K562 (cell line): ENCODE data around the gene PID1. TPM values are rescaled to one million over a fixed set of nuclear protein-coding genes. Genes with fewer than 3 reads are reported as not detected.

Experiments used
- ATAC-seq: fragments of 200-7000 bp; cut with Tn5 transposase; 3 replicates; pipeline ENCODE4 v1.9.1; 2020; ENCODE audit warnings: moderate library complexity
- BruUV-seq: library from RNA; stranded (reverse); fragments of 400-500 nt; replicated peaks from 2 replicates; lab custom pipeline; 2021; lab: Mats Ljungman, UMichigan
- CTCF ChIA-PET: fragments of 300-600 bp; formaldehyde crosslinking; extraction: SDS; loops from one replicate; lab custom pipeline; 2021; ENCODE audit warnings: low intra/inter-chr PET ratio; lab: Yijun Ruan, JAX
- POLR2A ChIA-PET: fragments of 300-600, 350-650 bp; sonication (Branson Sonifier 250); formaldehyde crosslinking; extraction: SDS; loops from one replicate; lab custom pipeline; 2021; ENCODE audit warnings: antibody characterized with exemption, inconsistent platforms; lab: Yijun Ruan, JAX
- DNase-seq, 4 experiments: peaks; one replicate each; pipeline versions ENCODE4 v3.0.0 to v3.0.0-alpha.2; 2011 to 2018; ENCODE audit warnings: low spot score in 3 of 4, mixed read lengths in 3 of 4; ENCODE audit errors: extremely low read depth in 1 of 4
- FAIRE-seq: peaks from 2 replicates; lab custom pipeline; 2011; peaks lifted over from hg19 to GRCh38; lab: Jason Lieb, UNC
- H2AFZ ChIP-seq: 2 replicates; pipeline ENCODE4 v1.6.0; 2011; ENCODE audit warnings: low read depth, low read length, control low read depth, inconsistent platforms
- H3K27ac ChIP-seq: fragments of 200-600 bp; 3 replicates; pipeline ENCODE4 v1.8.0; 2011; ENCODE audit warnings: low read depth, mild to moderate bottlenecking, control low read depth, inconsistent platforms, low read length, moderate library complexity, mixed read lengths; ENCODE audit errors: extremely low read depth
- H3K27me3 ChIP-seq, 2 experiments: fragments of 300-600 bp in 1 of 2; 2 replicates in 1 of 2; 3 replicates in 1 of 2; pipeline versions ENCODE4 v1.6.0 to v1.8.0; 2011; ENCODE audit warnings: inconsistent platforms in 2 of 2, low read length in 2 of 2, mild to moderate bottlenecking in 1 of 2, mixed read lengths in 1 of 2, moderate library complexity in 1 of 2; ENCODE audit not compliant: control insufficient read depth in 2 of 2, insufficient read depth in 2 of 2
- H3K36me3 ChIP-seq: fragments of 300-600 bp; 3 replicates; pipeline ENCODE4 v1.8.0; 2011; ENCODE audit warnings: mild to moderate bottlenecking, low read length, inconsistent platforms; ENCODE audit not compliant: control insufficient read depth, insufficient read depth
- H3K4me1 ChIP-seq, 2 experiments: fragments of 200-600 bp in 1 of 2; replicated peaks in 1 of 2; 2 replicates in 1 of 2; 3 replicates in 1 of 2; pipeline versions ENCODE4 v1.5.1 to v1.8.0; 2011; ENCODE audit warnings: inconsistent platforms in 2 of 2, low read length in 2 of 2, mild to moderate bottlenecking in 1 of 2, mixed read lengths in 1 of 2, moderate library complexity in 1 of 2; ENCODE audit not compliant: control insufficient read depth in 2 of 2, insufficient read depth in 2 of 2
- H3K4me2 ChIP-seq: 2 replicates; pipeline ENCODE4 v1.6.1; 2011; ENCODE audit warnings: low read length, control low read depth, inconsistent platforms, mixed read lengths; ENCODE audit not compliant: insufficient read depth
- H3K4me3 ChIP-seq: fragments of 200-600 bp; sonication (generic), shearing (Covaris generic); 2 replicates; pipeline ENCODE4 v1.5.1; 2016; ENCODE audit warnings: control low read depth, inconsistent platforms
- H3K79me2 ChIP-seq: fragments of 200-600 bp; 3 replicates; pipeline ENCODE4 v1.8.0; 2011; ENCODE audit warnings: low read length, inconsistent platforms; ENCODE audit not compliant: control insufficient read depth, insufficient read depth
- H3K9ac ChIP-seq, 2 experiments: 2 replicates each; pipeline versions ENCODE4 v1.6.0 to v1.6.1; 2011; ENCODE audit warnings: low read depth in 2 of 2, low read length in 2 of 2, control low read depth in 1 of 2, inconsistent platforms in 1 of 2, mild to moderate bottlenecking in 1 of 2, mixed read lengths in 1 of 2; ENCODE audit not compliant: insufficient read depth in 1 of 2
- H3K9me1 ChIP-seq: one replicate; pipeline ENCODE4 v1.6.0; 2011; ENCODE audit warnings: inconsistent platforms, mild to moderate bottlenecking, low read length, moderate library complexity; ENCODE audit not compliant: control insufficient read depth, insufficient read depth
- H3K9me3 ChIP-seq: replicated peaks from 2 replicates; pipeline ENCODE4 v1.5.1; 2011; ENCODE audit warnings: low read depth, low read length, inconsistent platforms; ENCODE audit not compliant: control insufficient read depth, insufficient read depth
- H4K20me1 ChIP-seq: replicated peaks from 2 replicates; pipeline ENCODE4 v1.6.1; 2011; ENCODE audit warnings: low read length, inconsistent platforms, mixed read lengths; ENCODE audit not compliant: control insufficient read depth, insufficient read depth
- EHMT2 ChIP-seq: fragments of 450-650 bp; IDR thresholded peaks from 2 replicates; pipeline ENCODE4 v1.6.1; 2018; ENCODE audit warnings: antibody characterized with exemption
- HCFC1 ChIP-seq: IDR thresholded peaks from 2 replicates; pipeline ENCODE4 v1.6.1; 2012; ENCODE audit warnings: low read depth, low read length, improper control_type of control experiment
- ILF3 ChIP-seq: fragments of 450-650 bp; IDR thresholded peaks from 2 replicates; pipeline ENCODE4 v1.6.1; 2018; ENCODE audit warnings: antibody characterized with exemption, mild to moderate bottlenecking, moderate library complexity, borderline replicate concordance
- POLR2B ChIP-seq: fragments of 450-650 bp; IDR thresholded peaks from 2 replicates; pipeline ENCODE4 v1.6.1; 2018; ENCODE audit warnings: low read depth; ENCODE audit not compliant: partially characterized antibody
- SAFB2 ChIP-seq: fragments of 200-400 bp; formaldehyde crosslinking; IDR thresholded peaks from 2 replicates; pipeline ENCODE4 v1.6.1; 2018; ENCODE audit warnings: borderline replicate concordance, low read length, low read depth, moderate library complexity; ENCODE audit not compliant: severe bottlenecking
- SIX5 ChIP-seq, 2 experiments: IDR thresholded peaks; 2 replicates each; pipeline ENCODE4 v1.6.1; 2011; ENCODE audit warnings: low read length in 2 of 2, borderline replicate concordance in 1 of 2, low read depth in 1 of 2, mild to moderate bottlenecking in 1 of 2, moderate library complexity in 1 of 2; ENCODE audit not compliant: insufficient read depth in 1 of 2
- SMAD3 ChIP-seq: fragments of 450-650 bp; formaldehyde crosslinking; conservative IDR thresholded peaks from 2 replicates; pipeline ENCODE4 v1.4.0; 2020; ENCODE audit warnings: mild to moderate bottlenecking
- SREBF1 ChIP-seq: fragments of 150-350 bp; IDR thresholded peaks from 2 replicates; pipeline ENCODE4 v1.6.1; 2014; ENCODE audit warnings: antibody characterized with exemption, low read depth, low read length, borderline replicate concordance
- THRAP3 ChIP-seq: fragments of 450-650 bp; IDR thresholded peaks from 2 replicates; pipeline ENCODE4 v1.6.1; 2016; ENCODE audit warnings: mild to moderate bottlenecking, inconsistent platforms, borderline replicate concordance
- ZFP36 ChIP-seq: fragments of 150-350 bp; IDR thresholded peaks from 2 replicates; pipeline ENCODE4 v1.6.1; 2018; ENCODE audit warnings: low read length, low read depth; ENCODE audit not compliant: partially characterized antibody
- ZNF316 ChIP-seq: fragments of 450-650 bp; IDR thresholded peaks from 2 replicates; pipeline ENCODE4 v1.6.1; 2016
- ZNF668 ChIP-seq: fragments of 250-450 bp; sonication (Bioruptor Pico); IDR thresholded peaks from 2 replicates; pipeline ENCODE4 v1.8.0; 2022; ENCODE audit warnings: mild to moderate bottlenecking, inconsistent platforms
- ZNF75A ChIP-seq: fragments of 450-650 bp; formaldehyde crosslinking; IDR thresholded peaks from 2 replicates; pipeline ENCODE4 v1.4.0; 2020; ENCODE audit warnings: mild to moderate bottlenecking
- WGBS: fragments of 100-300 bp; shearing (Covaris generic); methylation state at CpG from one replicate; pipeline ENCODE4 v1.1.6; 2016; ENCODE audit warnings: low coverage, mixed read lengths; ENCODE audit not compliant: insufficient coverage; ENCODE audit errors: missing lambda C conversion rate; 5-methylcytosine and 5-hydroxymethylcytosine counted together
- in situ Hi-C: fragments of 300-500 bp; cut with MboI; formaldehyde crosslinking; loops from 4 replicates; pipeline ENCODE4 v1.15.0; 2018; ENCODE audit warnings: inconsistent platforms, mixed read lengths
- intact Hi-C: fragments of 100-400 bp; cut with micrococcal nuclease; formaldehyde crosslinking; loops from 2 replicates; pipeline ENCODE4 v1.14.2; 2022
- polyA plus RNA-seq, 8 experiments: library from polyadenylated mRNA; depleted of rRNA in 4 of 8; stranded (reverse) in 5 of 8; unstranded in 3 of 8; fragments of >200 nt; fragmentation: Nextera tagmentation in 2 of 8; fragmentation: Illumina TruSeq in 1 of 8; extraction: Ambion mirVana in 2 of 8; extraction: Trizol in 1 of 8; gene quantifications; 2 replicates each; pipeline versions ENCODE4 v1.2.1 to v1.2.3, GENCODE V29; 2011 to 2014; ENCODE audit warnings: inconsistent platforms in 1 of 8, missing spikeins in 1 of 8
- total RNA-seq, 7 experiments: library from RNA; depleted of rRNA in 6 of 7; stranded (reverse); fragments of >200 nt in 6 of 7; fragmentation: Illumina TruSeq in 2 of 7; extraction: Trizol in 2 of 7; gene quantifications; 2 replicates each; pipeline versions ENCODE4 v1.2.1 to v1.2.3, GENCODE V29; 2011 to 2021; ENCODE audit warnings: low replicate concordance in 1 of 7
- TF ChIP-seq, protein P1 (sequence below): sonication (generic); formaldehyde crosslinking; IDR thresholded peaks from 2 replicates; pipeline ENCODE4 v1.8.0; 2022; ENCODE audit warnings: mild to moderate bottlenecking, low read depth, missing genetic modification reagents
- TF ChIP-seq, protein P2 (sequence below): sonication (generic); formaldehyde crosslinking; IDR thresholded peaks from 2 replicates; pipeline ENCODE4 v1.5.0; 2020; ENCODE audit warnings: missing genetic modification reagents
- TF ChIP-seq, protein P3 (sequence below): fragments of 250-450 bp; sonication (Bioruptor Pico); IDR thresholded peaks from 2 replicates; pipeline ENCODE4 v1.8.0; 2021; ENCODE audit warnings: moderate library complexity, mild to moderate bottlenecking, inconsistent platforms
- TF ChIP-seq, protein P4 (sequence below), 3 experiments: fragments of 200-800 bp in 1 of 3; sonication (Bioruptor generic) in 1 of 3; sonication (generic) in 1 of 3; formaldehyde crosslinking in 1 of 3; IDR thresholded peaks; 2 replicates each; pipeline versions ENCODE4 v1.6.1 to v1.8.0; 2016 to 2022; ENCODE audit warnings: mild to moderate bottlenecking in 2 of 3, missing compliant biosample characterization in 2 of 3, missing genetic modification characterization in 2 of 3, missing genetic modification reagents in 1 of 3

The PID1 gene
- total and polyA plus RNA-seq, 9 of the 15 experiments (the other 6 are each of a cell fraction or from before 2014, with no cell fraction given), result not detected

DNA sequence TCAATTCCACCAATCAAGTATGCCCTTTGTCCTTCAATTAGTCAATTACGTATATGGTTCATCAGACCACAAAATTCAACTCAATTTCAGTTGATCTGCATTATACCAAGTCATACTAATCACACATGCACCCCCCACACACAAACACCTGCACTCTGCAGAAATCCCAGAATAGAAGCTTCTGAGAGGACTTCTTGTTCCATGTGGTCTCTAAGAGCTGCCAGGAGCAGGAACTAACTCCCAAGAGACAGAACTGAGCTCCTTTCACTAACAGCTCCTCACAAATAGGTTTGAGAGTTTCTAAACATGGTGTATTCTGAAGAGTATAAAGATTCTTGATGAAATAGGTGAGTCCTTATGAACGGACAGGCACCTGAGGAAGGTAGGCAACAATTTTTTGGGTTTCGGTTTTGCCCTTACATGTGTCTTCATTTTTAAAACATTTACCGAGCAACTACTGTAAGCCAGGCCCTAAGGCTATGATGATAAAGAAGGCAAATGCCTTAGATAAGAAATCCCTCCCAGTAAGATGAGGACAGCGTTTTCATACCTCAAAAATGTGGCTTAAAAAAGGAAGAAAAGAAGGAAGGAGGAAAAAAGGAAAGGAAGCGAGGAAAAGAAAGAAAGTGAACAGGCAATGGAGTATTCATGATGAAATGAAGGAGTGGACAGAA, 183.1 kb downstream of the PID1 start:
- Histone ChIP-seq H2AFZ (no peak overlapping the region), H3K36me3 (no peaks in the 10 kb centered on the region), H3K9me1 (no peaks in the 10 kb centered on the region), H3K27me3 (no peaks in the 10 kb centered on the region), H3K4me3 (no peak overlapping the region), H3K9me3 (no peaks in the 10 kb centered on the region), H3K4me2 (no peak overlapping the region), H3K27ac (no peak overlapping the region), H4K20me1 (no peaks in the 10 kb centered on the region), H3K4me1 (no peaks in the 10 kb centered on the region), H3K79me2 (no peaks in the 10 kb centered on the region), H3K9ac (no peak overlapping the region)
- in situ Hi-C loops, result no loop called here
- FAIRE-seq, result no peak
- CTCF ChIA-PET, result no interaction called here
- ATAC-seq, result no peak
- 0% methylated on average over 5 of the region's 6 CpGs for WGBS
- no TSS peak for BruUV-seq
- intact Hi-C loops, result no loop called here
- DNase-seq, result no peak
- POLR2A ChIA-PET, result no interaction called here
- TF ChIP-seq EHMT2, result no peak
- no peak for TF ChIP-seq THRAP3
- TF ChIP-seq, protein P1, sequence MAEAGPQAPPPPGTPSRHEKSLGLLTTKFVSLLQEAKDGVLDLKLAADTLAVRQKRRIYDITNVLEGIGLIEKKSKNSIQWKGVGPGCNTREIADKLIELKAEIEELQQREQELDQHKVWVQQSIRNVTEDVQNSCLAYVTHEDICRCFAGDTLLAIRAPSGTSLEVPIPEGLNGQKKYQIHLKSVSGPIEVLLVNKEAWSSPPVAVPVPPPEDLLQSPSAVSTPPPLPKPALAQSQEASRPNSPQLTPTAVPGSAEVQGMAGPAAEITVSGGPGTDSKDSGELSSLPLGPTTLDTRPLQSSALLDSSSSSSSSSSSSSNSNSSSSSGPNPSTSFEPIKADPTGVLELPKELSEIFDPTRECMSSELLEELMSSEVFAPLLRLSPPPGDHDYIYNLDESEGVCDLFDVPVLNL (CRISPR knock-in tag), result no peak
- TF ChIP-seq ZNF316, result no peak
- no peak for TF ChIP-seq ZNF75A
- no peak for TF ChIP-seq HCFC1
- no peak for TF ChIP-seq ZFP36
- no peak for TF ChIP-seq SMAD3 (CRISPR knock-in tag)
- no peak for TF ChIP-seq ZNF668 (CRISPR knock-in tag)
- no peak for TF ChIP-seq SREBF1
- TF ChIP-seq, protein P2, sequence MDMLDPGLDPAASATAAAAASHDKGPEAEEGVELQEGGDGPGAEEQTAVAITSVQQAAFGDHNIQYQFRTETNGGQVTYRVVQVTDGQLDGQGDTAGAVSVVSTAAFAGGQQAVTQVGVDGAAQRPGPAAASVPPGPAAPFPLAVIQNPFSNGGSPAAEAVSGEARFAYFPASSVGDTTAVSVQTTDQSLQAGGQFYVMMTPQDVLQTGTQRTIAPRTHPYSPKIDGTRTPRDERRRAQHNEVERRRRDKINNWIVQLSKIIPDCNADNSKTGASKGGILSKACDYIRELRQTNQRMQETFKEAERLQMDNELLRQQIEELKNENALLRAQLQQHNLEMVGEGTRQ, result no peak
- TF ChIP-seq, protein P3, sequence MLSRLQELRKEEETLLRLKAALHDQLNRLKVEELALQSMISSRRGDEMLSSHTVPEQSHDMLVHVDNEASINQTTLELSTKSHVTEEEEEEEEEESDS, result no peak
- TF ChIP-seq, protein P4, sequence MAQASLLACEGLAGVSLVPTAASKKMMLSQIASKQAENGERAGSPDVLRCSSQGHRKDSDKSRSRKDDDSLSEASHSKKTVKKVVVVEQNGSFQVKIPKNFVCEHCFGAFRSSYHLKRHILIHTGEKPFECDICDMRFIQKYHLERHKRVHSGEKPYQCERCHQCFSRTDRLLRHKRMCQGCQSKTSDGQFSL (CRISPR knock-in tag; IDR thresholded peaks at IDR 0.05), result no peak
- TF ChIP-seq, protein P4 (tag; IDR thresholded peaks at IDR 0.05), result no peak
- no peak for TF ChIP-seq ILF3
- no peak for TF ChIP-seq POLR2B
- no peak for TF ChIP-seq SAFB2
- TF ChIP-seq SIX5 (IDR thresholded peaks at IDR 0.05; ENCODE audit: borderline replicate concordance in 1 of 2, insufficient read depth in 1 of 2, low read depth in 1 of 2, low read length in 2 of 2), result no peak
